Esophagus mucosa (tissue), 1 donor: ENCODE results near the gene RPL32. TPM values are rescaled to one million over a fixed set of nuclear protein-coding genes. Genes with fewer than 3 reads are reported as not detected.
"Not testable (repeated sequence)": the region's sequence is repeated elsewhere in the genome, so short reads cannot be mapped to it uniquely, and the experiment has no call there.

ENCODE experiments used
- ATAC-seq: fragments of 200-7000 bp; cut with Tn5 transposase; one replicate; pipeline ENCODE4 v1.9.1; 2020
- total RNA-seq: library from RNA; stranded (reverse); gene quantifications from one replicate; pipeline ENCODE4 v1.2.4, GENCODE V29; 2023
- donor health status: DM: yes; HTN: yes; CAD: no.

The RPL32 gene
- total RNA-seq, 1 donor from 2014 or later, result 1,705 TPM

DNA sequence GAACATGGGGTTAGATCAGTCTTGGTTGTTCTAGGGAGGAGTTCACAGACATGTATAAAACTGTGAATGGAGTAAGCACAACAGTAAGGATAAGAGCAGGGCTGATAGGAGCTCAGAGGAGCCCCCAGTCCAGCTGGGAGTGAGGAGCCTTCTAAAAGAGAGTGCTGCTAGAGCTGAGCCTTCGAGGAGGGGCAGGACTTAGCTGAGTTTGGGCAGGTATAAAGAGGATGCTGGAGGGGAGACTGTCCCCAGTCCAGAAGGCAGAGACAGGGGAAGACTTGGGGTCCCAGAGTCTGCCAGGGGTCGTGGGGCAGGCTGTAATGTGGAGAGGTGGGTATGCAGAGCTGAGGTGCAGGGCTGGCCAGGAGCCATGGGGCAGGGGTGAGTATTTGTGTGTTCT lies 32.8 kb downstream of the RPL32 start:
- no peak for ATAC-seq

DNA sequence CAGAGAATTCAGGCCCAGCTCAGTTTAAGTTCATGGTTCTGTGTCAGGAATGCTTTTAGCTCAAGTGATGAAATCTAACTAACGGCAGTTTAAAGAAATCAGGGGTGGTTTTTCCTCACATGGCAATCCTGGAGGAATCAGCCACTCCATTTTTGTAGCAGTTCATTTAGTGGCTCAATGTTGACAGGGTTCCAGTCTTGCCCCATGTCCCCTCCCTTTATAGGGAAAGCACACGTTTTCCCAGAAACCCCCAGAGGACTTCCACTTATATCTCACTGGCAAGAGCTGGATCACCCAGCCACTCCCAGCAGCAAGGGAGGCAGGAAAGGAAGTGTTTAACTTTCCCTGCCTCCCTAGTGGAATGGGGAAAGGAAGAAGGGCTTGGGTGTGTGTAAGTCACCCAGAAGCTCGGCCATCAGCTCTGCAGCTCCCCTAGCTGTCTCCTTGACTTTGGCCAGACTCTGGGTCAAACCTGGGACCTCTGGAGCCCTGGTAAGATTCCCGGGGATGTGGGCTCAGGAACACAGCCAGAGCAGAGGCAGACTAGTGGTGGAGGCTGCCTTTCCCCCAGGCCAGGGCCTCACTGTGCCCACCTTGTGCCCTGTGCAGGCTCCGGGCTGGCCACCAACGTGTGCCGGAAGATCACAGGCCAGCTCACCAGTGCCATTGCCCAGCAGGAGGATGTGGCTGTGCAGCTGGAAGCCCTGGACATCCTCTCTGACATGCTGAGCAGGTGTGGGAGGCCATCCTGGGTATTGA lies 33.6 kb downstream of the RPL32 start:
- no peak for ATAC-seq

DNA sequence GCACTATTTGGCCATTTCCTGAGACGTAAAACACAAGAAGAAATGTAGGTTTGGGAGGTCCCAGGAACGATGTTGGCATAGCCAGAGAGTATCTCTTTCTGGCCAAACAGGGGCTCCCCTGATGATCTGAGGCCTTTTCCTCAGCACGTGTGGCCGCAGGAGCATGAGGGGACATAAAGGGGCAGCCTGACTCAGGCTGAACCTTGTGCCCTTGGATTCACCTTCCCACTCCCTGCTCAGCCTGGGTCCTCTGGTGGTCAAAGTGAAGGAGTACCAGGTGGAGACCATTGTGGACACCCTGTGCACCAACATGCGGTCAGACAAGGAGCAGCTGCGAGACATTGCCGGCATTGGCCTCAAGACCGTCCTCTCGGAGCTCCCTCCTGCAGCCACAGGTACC lies 34.3 kb downstream of the RPL32 start:
- ATAC-seq, result no peak

DNA sequence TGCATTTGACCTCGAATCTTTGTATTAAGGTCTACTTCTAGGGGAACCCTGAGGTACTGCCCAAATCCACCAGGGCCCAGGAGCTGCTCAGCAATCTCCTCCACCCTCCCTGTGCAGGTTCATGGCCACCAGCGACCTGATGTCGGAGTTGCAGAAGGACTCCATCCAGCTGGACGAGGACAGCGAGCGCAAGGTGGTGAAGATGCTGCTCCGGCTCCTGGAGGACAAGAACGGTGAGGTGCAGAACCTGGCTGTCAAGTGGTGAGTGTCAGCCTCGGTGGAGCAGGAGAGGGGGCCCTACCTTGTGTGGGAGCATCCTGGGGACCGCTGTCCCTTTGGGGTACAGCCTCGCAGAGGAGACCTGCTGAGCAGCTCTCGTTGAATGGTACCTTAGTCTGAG lies 38.0 kb downstream of the RPL32 start:
- ATAC-seq, result no peak

- ATAC-seq, result no peak
Observed at GRCh38 chr3:12799525-12800440, 41.6 kb downstream of the RPL32 start.

DNA sequence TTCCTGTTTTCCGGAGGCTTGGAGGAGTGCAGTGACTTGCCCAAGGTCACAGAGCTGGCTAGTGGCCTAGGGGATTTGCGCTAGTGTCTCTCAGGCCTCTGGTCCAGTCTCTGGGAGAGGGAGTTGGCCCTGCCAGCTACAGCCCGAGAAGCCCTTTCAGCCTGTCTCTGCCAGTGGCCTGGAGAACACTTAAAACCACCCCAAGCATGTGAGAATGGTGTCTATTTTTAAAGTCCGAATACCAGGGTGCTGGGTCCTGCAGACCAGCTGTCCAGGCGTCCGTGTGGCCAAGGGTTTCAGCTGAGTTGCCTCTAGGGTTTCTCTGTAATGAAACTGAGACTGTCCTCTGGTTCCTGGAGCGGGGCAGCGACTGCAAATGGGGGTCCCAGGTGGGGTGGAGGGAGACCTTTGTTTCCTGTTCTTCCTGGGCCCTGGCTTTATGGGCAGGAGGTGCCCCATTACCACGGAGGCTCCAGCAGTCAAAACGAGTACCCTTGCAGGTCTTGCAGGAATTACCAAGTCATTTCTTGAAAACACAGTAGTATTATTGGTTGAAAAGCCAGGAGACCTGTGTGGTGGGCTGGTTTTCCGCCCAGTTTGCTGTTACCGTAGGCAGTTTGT lies 42.7 kb downstream of the RPL32 start:
- ATAC-seq, result no peak

DNA sequence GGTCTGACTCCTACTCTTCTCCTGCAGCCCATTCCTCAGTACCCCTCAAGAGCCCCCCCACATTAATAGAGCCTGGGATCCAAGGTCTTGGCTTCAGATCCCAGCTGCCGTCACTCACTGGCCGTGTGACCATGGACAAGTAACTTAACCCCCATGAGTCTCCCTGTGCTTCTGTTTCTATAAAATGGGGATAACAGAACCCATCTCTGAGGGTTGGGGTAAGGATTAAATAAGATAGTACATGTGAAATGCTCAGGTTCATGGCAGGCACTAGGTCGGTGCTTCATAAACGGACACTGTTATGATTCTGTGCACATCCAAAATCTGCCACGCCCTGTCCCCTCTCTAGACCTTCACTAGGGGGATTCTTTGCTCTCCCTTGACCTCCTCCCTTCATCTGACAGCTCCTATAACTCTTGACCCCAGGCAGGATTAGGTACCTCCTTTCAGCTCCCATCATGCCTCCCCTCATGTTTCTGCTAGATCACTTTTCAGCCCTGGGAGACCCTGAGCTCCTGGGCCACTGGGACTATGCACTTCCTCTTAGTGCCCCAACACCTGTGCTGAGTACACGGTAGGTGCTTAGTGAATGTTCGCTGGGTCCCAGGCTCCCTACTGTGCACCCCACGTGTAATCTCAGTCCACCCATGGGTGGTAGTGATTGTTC lies 43.3 kb downstream of the RPL32 start:
- ATAC-seq, result no peak

- ATAC-seq, result peak; percentile 10
Observed at GRCh38 chr3:12797124-12797891, 44.1 kb downstream of the RPL32 start.

DNA sequence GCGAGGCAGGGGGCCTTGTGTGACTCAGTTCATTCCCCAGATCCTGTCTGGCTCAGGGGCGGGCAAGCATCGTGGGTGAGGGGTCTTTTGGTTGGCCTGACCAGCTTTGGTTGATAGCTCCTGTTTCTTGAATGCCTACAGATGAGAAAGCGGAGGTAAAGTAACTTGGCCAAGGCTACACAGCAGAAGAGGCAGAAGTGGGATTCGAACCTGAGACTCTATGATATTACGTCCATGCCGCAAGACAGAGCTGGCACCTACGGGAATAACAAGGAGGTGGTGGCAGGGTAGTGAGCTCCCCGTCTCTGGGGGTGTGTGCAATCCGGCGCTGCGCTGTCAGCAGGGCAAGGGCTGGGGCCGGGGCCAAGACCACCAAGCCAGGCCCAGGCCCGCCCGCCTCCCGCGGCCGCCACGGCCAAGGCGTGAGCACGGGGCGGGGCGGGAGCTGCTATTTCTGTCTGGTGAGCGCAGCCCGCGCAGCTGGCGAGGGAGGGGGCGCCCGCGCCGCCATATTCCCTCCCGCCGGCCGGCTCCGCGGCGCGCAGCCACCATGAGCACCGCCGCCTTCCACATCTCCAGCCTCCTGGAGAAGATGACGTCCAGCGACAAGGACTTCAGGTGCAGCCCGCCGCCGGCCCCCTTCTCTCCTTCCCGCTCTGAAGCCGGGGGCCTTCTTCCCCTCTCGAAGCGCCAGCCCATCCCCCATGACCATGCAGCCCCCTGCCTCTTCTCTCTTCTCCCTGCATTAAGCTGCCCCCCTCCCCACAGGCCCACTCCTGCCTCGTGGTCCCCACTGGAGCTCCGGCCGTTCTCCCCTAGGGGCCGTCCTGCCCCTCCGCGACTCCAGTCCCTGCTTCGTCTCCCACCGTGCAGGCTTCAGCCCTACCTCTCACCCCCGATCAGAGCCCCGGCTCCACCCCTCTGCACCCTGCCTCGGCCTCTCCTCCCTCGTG lies 44.9 kb downstream of the RPL32 start, which contains the start of gene CAND2:
Gene CAND2, plus strand, starts transcription at position 510 of the 953 bp plus-strand sequence. Its CDS starts 41 bp downstream, at position 551.
- peak; percentile 64 for ATAC-seq

GRCh38 chr3:12793701-12794100 lies 47.7 kb downstream of the RPL32 start:
- ATAC-seq, result no peak

GRCh38 chr3:12791430-12791829 lies 49.9 kb downstream of the RPL32 start:
- no peak for ATAC-seq

DNA sequence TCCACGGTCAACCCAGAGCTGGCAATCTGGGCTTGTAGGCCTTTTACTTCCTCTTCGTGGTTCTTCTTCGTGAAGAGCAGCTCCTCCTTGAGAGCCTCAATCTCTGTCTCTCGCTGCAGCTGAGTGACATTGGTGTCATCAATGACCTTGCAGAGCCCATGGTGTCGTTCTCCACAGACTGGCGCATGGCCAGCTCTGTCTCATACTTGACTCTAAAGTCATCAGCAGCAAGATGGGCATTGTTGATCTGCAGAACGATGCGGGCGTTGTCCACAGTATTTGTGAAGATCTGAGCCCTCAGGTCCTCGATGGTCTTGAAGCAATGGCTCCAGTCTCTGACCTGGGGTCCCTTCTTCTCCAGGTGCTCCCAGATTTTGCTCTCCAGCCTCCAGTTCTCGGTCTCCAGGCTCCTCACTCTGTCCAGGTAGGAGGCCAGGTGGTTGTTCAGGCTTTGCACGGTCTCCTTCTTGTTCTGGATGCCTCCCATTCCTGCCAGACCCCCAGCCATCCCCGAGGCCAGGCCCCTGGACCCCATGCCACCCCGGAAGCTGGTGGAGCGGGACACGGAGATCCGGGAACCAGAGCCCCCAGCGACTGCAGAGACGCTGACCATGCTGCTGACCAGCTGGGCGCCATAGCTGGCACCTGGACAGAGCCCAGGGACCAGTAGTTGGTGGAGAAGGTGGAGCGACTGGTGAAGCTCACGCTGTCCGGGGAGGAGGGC lies 53.2 kb downstream of the RPL32 start:
- ATAC-seq, result not testable (repeated sequence)

DNA sequence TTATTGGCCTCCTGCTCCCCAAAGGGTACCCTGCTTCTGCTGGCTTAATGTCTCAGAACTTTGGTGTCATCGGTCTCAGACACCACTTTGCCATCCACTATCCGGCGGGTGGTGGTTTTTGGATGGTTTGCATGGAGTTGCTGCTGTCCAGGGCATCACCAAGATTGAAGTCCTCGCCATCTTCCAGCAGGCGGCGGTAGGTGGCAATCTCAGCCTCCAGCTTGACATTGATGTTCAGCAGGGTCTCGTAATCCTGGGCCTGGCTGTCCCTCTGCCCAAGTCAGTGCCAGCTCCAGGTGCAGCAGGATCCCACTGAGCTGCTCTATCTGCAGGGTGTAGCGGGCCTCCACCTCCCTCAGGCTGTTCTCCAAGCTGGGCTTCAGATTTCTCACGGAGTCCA lies 54.0 kb downstream of the RPL32 start:
- not testable (repeated sequence) for ATAC-seq

- ATAC-seq, result no peak
Observed at GRCh38 chr3:12785096-12785495, 56.3 kb downstream of the RPL32 start.

Other genes starting within 250 kb of the RPL32 start
- gene RAF1, start 177.4 kb downstream of the RPL32 start, total RNA-seq, result 57.3 TPM
- 237 TPM for gene TMEM40, start 82.3 kb downstream of the RPL32 start, total RNA-seq
- gene CAND2, start 44.9 kb downstream of the RPL32 start, total RNA-seq, result 1.1 TPM
- 9.4 TPM for gene IQSEC1, start 231.9 kb upstream of the RPL32 start, total RNA-seq